GM21529 (cell line): ENCODE data around the gene ZNF750.

Source experiments
- ATAC-seq: cut with Tn5 transposase; IDR thresholded peaks from one replicate; pipeline ENCODE4 v1.9.1; 2021; ENCODE audit not compliant: unreplicated experiment

ZNF750 gene

GRCh38 chr17:82839617-82840292 is at the start of gene ZNF750:
TSS of gene ZNF750 (minus strand) at chr17:82840022. CDS start at chr17:82832454, 7,568 bp downstream.
- ATAC-seq = no peak

DNA sequence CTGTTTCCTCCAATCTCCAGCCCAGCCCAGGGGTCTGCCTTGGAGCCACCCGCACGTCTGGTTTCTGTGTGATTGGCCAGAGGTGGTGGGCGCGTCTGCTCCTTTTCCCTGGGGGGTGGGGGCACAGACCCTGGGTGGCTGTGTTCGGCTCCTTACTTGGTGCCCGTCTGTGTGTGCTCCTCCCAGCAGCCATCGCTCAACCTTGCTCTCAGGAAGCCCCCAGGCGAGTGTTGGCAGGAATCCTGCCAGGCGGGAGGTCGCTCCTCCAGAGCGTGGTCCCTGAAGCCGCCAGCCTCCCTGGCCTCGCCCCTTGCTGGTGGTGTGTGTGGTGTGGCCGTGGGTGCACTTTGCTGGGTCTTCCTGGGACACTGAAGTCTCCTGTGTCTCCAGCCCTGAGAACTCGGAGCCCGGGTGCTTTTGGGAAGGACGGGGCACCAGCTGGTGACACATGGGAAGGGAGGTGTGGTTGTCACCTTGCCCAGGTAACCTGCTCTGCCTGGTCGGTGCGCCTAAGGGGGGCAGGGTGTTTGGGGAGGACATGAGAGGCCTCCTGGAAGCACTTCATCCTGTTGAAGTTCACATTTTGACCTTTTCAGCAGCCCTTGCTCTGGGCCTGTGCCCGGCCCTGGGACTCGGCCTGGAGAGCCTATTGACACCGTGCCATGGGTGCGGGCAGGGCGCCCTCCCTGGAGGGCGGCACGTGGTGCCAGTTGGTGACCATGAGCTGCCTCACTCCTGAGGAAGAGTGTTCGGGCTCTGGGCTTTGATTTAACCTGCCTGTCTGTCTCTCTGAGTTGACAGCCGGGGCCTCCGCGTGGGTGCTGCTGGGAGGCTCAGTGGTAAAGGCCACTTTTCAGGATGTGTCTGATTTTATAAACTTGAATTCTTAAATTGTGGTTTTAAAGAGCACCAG is 49.0 kb upstream of the ZNF750 start:
- no peak for ATAC-seq

GRCh38 chr17:82887255-82888164 is 47.7 kb upstream of the ZNF750 start:
- no peak for ATAC-seq

GRCh38 chr17:82884970-82885353 is 45.1 kb upstream of the ZNF750 start:
- ATAC-seq = no peak

GRCh38 chr17:82884341-82884969 is 44.6 kb upstream of the ZNF750 start:
- no peak for ATAC-seq

DNA sequence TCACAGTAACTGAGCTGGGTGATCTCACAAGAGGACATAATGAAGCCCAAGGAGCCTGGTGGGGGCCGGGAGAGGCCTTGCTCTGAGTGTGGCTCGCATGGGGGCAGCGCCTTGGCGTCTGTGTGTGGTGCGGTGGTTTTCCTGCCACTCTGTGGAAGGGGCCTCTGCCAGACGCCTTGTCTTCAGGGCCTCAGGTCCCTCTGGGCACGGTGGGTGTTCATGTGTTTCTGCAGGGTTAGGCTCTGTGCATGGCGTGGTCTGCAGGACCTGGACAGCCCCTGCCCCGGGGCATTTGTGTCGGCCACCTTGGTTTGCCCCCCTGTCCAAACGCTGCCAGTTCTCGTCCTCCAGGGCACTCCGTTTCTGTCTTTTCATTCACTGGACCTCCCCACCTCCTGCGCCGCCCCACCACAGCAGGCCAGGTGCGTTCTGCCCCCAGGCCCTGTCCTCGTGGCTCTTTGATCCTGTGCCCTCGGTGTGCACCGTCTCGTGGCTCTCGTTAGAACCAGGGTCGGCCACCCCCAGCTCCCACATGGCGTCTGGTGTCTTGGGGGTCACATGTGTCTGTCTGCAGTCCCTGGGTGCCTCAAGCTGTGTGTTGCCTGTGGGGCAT is 43.7 kb upstream of the ZNF750 start:
- no peak for ATAC-seq

GRCh38 chr17:82882715-82883418 is 43.0 kb upstream of the ZNF750 start:
- ATAC-seq = no peak

DNA sequence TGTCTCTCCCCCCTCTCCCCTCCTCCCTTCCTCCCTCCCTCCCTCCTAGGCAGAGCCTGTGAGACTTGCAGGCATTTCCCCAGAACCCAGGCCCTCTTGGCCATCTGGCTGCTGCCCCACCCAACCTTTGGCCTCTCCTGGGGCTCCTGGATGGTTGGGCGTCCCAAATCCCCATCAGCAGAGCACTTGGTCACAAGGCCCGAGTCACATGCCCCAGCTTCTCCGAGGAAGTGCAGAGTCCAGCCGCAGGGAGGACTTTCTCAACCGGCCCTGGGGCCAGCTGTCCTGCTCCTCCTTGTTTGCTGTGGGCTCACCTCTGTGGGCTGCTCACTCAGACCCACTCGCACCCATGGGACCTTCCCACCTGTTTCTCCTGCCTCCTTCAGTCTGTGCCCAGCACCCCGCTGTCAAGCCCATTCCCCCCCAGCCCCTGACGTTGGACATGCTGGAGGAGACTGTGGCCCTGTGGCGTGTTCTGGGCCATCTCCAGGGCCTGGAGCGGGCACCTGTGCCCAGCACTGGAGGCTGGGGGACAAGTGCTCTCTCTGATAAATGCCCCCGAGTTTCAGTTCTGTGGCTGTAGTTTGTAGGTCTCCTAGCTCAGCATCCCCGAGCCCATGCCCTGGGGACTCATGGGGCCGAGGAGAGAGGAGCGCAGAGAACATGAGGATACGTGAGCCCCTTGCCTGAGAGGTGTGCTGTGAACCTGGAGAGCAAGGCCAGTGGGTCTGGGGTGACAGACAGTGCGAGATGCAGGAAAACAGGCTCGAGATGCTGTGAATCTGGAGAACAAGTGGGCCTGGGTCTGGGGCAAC is 42.3 kb upstream of the ZNF750 start:
- no peak for ATAC-seq

DNA sequence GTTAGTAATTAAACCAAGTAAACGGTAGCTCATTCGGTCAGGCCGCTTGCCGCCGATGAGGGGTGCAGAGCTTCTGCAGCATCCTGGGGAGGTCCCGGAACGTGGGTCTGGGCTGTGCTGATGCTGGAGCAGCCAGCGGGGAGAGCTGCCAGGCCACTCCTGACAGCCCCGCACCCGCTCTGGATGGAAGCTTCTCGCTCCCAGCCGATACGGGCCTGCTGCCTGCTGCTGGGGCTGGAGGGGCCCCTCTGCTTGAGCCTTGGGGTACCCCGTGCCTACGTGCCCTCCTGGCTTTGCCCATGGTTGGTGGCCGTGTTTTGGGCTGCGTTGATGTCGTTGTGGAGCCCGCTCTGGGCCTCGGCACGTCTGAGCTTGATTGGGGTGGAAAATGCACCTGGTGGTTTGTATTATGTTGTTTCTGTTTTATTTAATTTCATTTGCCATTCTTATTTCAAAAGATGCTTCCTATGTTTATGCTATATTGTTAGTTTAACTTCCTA is 41.6 kb upstream of the ZNF750 start:
- ATAC-seq = no peak

- ATAC-seq = no peak
Measured at GRCh38 chr17:82880620-82881323, 41.0 kb upstream of the ZNF750 start.

- no peak for ATAC-seq
Measured at GRCh38 chr17:82879241-82879640, 39.4 kb upstream of the ZNF750 start.

DNA sequence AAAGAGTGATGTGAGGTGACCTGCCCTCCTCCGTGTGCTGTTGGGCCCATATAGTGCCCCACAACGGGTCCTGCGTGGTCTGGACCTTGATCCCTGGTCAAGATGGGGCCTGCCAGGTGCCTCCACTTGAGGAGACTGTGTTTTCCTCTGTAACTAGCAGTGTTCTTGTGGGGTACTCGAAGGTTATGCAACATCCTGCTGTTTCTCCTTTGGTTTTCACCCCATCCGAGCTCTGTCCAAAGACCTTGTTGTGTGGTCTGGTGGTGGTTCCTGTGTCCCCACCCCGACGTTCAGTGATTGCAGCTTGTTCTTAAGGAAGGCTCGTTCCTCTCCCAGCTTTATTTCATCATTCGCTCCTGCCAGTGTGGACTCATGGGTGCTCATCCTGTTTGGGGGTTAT is 38.7 kb upstream of the ZNF750 start:
- no peak for ATAC-seq

- no peak for ATAC-seq
Measured at GRCh38 chr17:82876602-82877379, 37.0 kb upstream of the ZNF750 start.

DNA sequence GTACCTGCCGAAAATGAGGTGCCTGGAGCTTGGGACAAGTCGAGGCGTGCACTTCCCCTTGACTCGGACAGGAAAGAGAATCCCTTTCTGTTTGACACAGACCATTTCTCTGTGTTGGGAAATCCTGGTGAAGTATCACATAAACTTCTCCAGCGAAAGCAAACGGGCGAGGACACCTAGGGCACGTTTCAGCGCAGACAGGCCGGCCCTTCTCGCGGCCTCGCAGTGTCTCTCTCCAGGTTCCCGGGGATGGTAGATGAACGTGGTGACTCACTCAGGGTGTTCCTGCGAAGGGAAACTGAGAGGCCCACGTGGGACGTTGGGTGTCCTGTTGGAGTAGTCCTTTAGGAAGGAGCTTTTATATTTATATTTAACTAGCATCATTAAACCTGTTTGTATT is 36.3 kb upstream of the ZNF750 start:
- ATAC-seq = no peak

DNA sequence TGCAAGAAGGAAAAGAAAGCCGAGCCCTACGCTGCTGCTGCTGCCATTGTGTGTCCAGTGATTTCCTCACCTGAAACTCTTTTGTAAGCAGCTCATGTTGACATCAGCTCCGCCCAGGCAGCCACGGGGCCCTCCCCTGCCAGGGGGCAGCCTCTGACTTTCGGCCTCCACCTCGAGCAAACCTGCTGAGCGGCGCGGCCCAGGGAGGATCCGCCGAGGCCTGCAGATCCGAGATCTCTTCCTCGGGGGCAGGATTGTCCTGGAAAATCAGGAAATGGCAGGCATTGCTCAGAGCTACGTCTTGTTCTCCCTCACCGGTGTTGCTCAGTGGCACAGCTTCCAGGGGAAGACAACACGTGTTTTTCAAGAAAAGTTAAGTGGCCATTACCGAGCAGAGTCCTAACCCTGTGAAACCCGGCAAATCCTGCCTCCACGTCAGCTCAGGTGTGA is 35.6 kb upstream of the ZNF750 start:
- ATAC-seq = no peak

GRCh38 chr17:82874011-82874835 is 34.4 kb upstream of the ZNF750 start:
- ATAC-seq = no peak
